HG02870 (cell line): ENCODE data around the gene SRP72.
A peak's percentile ranks its signal among the peaks of the same experiment; 100 is the strongest.

Experiments used
- ATAC-seq: cut with Tn5 transposase; IDR thresholded peaks from one replicate; pipeline ENCODE4 v1.9.1; 2021; ENCODE audit warnings: mild to moderate bottlenecking, moderate library complexity; ENCODE audit not compliant: unreplicated experiment

The SRP72 gene

GRCh38 chr4:56544573-56545131 is 77.2 kb downstream of the SRP72 start:
- ATAC-seq: peak; percentile 96

GRCh38 chr4:56550642-56551041 is 83.2 kb downstream of the SRP72 start:
- ATAC-seq: no peak

- ATAC-seq: no peak
Observed at GRCh38 chr4:56551516-56551915, 84.1 kb downstream of the SRP72 start.

- no peak for ATAC-seq
Observed at GRCh38 chr4:56552273-56552672, 84.9 kb downstream of the SRP72 start.
